Measurements from ENCODE around the gene B3GLCT.

GRCh38 chr13:31248965-31249539, 49.3 kb downstream of the B3GLCT start:
- TF ChIP-seq, protein P1, sequence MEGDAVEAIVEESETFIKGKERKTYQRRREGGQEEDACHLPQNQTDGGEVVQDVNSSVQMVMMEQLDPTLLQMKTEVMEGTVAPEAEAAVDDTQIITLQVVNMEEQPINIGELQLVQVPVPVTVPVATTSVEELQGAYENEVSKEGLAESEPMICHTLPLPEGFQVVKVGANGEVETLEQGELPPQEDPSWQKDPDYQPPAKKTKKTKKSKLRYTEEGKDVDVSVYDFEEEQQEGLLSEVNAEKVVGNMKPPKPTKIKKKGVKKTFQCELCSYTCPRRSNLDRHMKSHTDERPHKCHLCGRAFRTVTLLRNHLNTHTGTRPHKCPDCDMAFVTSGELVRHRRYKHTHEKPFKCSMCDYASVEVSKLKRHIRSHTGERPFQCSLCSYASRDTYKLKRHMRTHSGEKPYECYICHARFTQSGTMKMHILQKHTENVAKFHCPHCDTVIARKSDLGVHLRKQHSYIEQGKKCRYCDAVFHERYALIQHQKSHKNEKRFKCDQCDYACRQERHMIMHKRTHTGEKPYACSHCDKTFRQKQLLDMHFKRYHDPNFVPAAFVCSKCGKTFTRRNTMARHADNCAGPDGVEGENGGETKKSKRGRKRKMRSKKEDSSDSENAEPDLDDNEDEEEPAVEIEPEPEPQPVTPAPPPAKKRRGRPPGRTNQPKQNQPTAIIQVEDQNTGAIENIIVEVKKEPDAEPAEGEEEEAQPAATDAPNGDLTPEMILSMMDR (IDR thresholded peaks at IDR 0.05; ENCODE audit: poor library complexity, severe bottlenecking), result no peak
- no peak for TF ChIP-seq EP300 (conservative IDR thresholded peaks at IDR 0.05; ENCODE audit: poor library complexity, severe bottlenecking)
- TF ChIP-seq POLR2AphosphoS5 (IDR thresholded peaks at IDR 0.05), result no peak
- TF ChIP-seq RAD21 (conservative IDR thresholded peaks at IDR 0.05), result no peak
- TF ChIP-seq REST (IDR thresholded peaks at IDR 0.05; ENCODE audit: borderline replicate concordance), result no peak
- TF ChIP-seq EZH2 (IDR thresholded peaks at IDR 0.05; ENCODE audit: borderline replicate concordance, insufficient read depth, low read length, poor library complexity, severe bottlenecking), result no peak
- no peak for TF ChIP-seq TAF1 (IDR thresholded peaks at IDR 0.05; ENCODE audit: low read depth)
